KMS-11 (cell line): ENCODE measurements around the gene STUM.

Source experiments
- H2AFZ ChIP-seq: fragments of 200-600 bp; sonication (generic); 2 replicates; pipeline ENCODE4 v1.6.1; 2016; ENCODE audit warnings: antibody characterized with exemption, mixed run types, low read depth
- H3K27ac ChIP-seq: fragments of 200-600 bp; sonication (generic); 2 replicates; pipeline ENCODE4 v1.6.1; 2016; ENCODE audit warnings: mild to moderate bottlenecking, mixed run types
- H3K27me3 ChIP-seq: fragments of 200-600 bp; sonication (generic); 2 replicates; pipeline ENCODE4 v1.6.1; 2017; ENCODE audit warnings: mild to moderate bottlenecking, low read depth, mixed run types, moderate library complexity; ENCODE audit not compliant: insufficient read depth
- H3K36me3 ChIP-seq: fragments of 200-600 bp; sonication (generic); 2 replicates; pipeline ENCODE4 v1.6.1; 2017; ENCODE audit warnings: mild to moderate bottlenecking, mixed run types; ENCODE audit not compliant: insufficient read depth
- H3K4me1 ChIP-seq: fragments of 200-600 bp; sonication (generic); 2 replicates; pipeline ENCODE4 v1.6.1; 2016; ENCODE audit warnings: mild to moderate bottlenecking, low read depth, mixed run types; ENCODE audit not compliant: poor library complexity, severe bottlenecking
- H3K4me2 ChIP-seq: fragments of 200-600 bp; sonication (generic); 2 replicates; pipeline ENCODE4 v1.7.0; 2016; ENCODE audit warnings: mild to moderate bottlenecking, mixed run types
- H3K4me3 ChIP-seq: fragments of 200-600 bp; sonication (generic); IDR thresholded peaks from 2 replicates; pipeline ENCODE4 v1.6.1; 2017; ENCODE audit warnings: low read depth, low read length, mixed read lengths; ENCODE audit not compliant: insufficient read depth
- H3K79me2 ChIP-seq: fragments of 200-600 bp; sonication (generic); 2 replicates; pipeline ENCODE4 v1.6.1; 2016; ENCODE audit warnings: low read depth, mixed run types; ENCODE audit not compliant: insufficient read depth
- H3K9ac ChIP-seq: fragments of 200-600 bp; sonication (generic); 2 replicates; pipeline ENCODE4 v1.6.1; 2016; ENCODE audit warnings: mild to moderate bottlenecking, mixed run types
- H4K20me1 ChIP-seq: fragments of 200-600 bp; sonication (generic); 2 replicates; pipeline ENCODE4 v1.6.1; 2016; ENCODE audit warnings: mild to moderate bottlenecking, mixed run types; ENCODE audit not compliant: insufficient read depth
- CTCF ChIP-seq: fragments of 200-600 bp; sonication (generic); conservative IDR thresholded peaks from 2 replicates; pipeline ENCODE4 v1.6.1; 2017; ENCODE audit warnings: low read depth, mild to moderate bottlenecking, antibody characterized with exemption, low read length, moderate library complexity, mixed read lengths

Gene STUM

GRCh38 chr1:226629896-226630550 is 81.5 kb downstream of the STUM start:
- H3K36me3 ChIP-seq: no peaks in the 10 kb centered on the region
- no peak overlapping the region for H3K9ac ChIP-seq
- no peaks in the 10 kb centered on the region for H4K20me1 ChIP-seq
- H2AFZ ChIP-seq: no peak overlapping the region
- no peaks in the 10 kb centered on the region for H3K27me3 ChIP-seq
- no peak for TF ChIP-seq CTCF
- no peaks in the 10 kb centered on the region for H3K79me2 ChIP-seq
- no peak overlapping the region for H3K4me2 ChIP-seq
- peaks cover 23% of the 10 kb centered on the region for H3K4me1 ChIP-seq
- H3K27ac ChIP-seq: no peak overlapping the region
- H3K4me3 ChIP-seq: no peak overlapping the region

DNA sequence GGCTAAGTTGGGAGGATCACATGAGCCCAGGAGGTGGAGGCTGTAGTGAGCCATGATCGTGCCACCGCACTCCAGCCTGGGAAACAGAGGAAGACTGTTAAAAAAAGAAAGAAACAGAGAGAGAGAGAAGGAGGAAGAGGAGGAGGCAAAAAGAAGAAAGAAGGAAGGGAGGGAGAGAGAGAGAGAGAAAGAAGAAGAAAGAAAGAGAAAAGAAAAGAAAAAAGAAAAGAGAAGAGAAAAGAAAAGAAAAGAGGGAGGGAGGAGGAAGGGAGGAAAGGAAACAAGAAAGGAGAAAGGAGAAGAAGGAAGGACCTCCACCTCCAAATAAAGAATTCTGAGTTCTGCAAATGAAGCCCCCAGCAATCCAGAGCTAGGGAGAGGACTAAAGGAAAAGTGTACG is 82.0 kb downstream of the STUM start:
- H3K36me3 ChIP-seq: no peaks in the 10 kb centered on the region
- H3K9ac ChIP-seq: no peak overlapping the region
- H2AFZ ChIP-seq: no peak overlapping the region
- no peak overlapping the region for H3K27ac ChIP-seq
- H3K4me3 ChIP-seq: no peak overlapping the region
- no peaks in the 10 kb centered on the region for H3K79me2 ChIP-seq
- H3K4me2 ChIP-seq: no peak overlapping the region
- H3K4me1 ChIP-seq: peaks cover 28% of the 10 kb centered on the region
- no peak for TF ChIP-seq CTCF
- H3K27me3 ChIP-seq: no peaks in the 10 kb centered on the region
- no peaks in the 10 kb centered on the region for H4K20me1 ChIP-seq

DNA sequence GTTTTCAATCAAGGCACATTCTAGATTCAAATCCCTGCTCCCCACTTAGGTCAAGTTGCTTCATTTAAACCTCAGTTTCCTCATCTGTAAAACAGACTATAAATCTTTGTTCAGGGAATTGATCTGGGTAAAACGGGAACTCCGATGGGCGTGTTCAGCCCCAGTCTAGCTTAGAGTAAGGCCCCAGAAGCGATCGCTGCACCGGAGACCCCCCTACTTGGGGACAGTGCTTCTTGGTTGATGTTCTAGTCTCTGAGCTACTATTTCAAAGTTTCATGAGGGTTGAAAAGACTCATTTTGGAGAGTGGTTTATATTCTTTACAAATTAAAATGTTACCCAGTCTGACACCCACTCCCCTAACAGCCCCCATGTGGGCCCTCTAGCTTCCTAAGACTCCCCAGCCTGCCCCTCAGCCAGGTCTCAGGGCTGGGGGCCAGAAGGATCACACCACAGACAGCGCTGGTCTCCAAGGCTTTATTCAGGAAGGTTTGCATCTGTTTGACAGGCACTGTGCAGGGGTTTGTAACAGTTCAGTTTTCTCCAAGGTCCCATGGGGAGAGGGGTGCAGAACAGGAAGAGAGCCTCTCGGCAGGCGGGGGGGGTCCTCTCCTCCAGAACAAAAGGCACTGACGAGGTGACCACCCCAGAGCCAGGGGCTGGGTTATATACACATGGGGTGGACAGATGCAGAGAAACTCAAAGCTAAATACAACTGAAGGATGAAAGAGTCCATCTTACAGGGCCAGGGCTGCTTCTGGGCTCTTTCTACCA is 82.9 kb downstream of the STUM start:
- no peaks in the 10 kb centered on the region for H3K27me3 ChIP-seq
- H3K4me2 ChIP-seq: no peak overlapping the region
- TF ChIP-seq CTCF: no peak
- H3K79me2 ChIP-seq: no peaks in the 10 kb centered on the region
- no peaks in the 10 kb centered on the region for H4K20me1 ChIP-seq
- no peak overlapping the region for H2AFZ ChIP-seq
- peaks cover 35% of the 10 kb centered on the region for H3K4me1 ChIP-seq
- H3K9ac ChIP-seq: no peak overlapping the region
- no peak overlapping the region for H3K4me3 ChIP-seq
- H3K36me3 ChIP-seq: no peaks in the 10 kb centered on the region
- H3K27ac ChIP-seq: no peak overlapping the region

- Histone ChIP-seq H3K9ac (no peak overlapping the region), H4K20me1 (no peaks in the 10 kb centered on the region), H3K27me3 (no peaks in the 10 kb centered on the region), H3K4me1 (peaks cover 32% of the 10 kb centered on the region), H3K36me3 (no peaks in the 10 kb centered on the region), H3K4me3 (no peak overlapping the region), H2AFZ (no peak overlapping the region), H3K27ac (no peak overlapping the region), H3K4me2 (no peak overlapping the region), H3K79me2 (no peaks in the 10 kb centered on the region)
- TF ChIP-seq CTCF: no peak
Measured at GRCh38 chr1:226632169-226632879, 83.8 kb downstream of the STUM start.
